Measurements from ENCODE around the gene TTYH3.

DNA sequence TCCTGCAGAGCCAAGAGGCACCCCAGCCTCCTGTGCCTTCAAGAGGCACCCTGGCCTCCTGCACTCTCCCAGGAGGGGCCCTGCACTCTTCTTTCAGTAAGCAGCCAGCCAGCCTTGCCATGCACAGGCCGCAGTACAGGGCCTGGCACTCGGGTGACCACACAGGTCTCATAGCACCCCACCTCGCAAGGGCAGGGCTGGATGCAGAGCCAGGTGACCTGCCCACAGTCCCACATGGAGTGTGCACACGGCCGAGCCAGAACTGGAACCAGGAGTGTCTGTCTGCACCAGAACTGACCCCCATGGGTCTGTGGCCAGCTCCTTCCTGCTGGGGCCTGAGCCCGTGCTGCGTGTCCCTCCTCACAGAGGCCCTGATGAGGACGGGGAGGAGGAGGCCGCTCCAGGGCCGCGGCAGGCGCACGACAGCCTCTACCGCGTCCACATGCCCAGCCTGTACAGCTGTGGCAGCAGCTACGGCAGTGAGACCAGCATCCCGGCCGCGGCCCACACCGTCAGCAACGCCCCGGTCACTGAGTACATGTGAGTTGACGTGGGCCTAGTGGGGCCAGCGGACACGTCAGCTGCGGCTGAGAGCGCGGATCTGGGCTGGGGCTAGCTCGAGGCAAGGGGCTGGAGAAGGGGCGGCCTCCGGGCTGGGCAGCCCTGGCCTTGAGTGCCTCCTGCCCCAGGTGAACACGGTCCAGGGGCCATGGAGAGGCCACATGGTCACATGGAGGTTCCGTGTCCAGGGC is 26.3 kb downstream of the TTYH3 start:
- TF ChIP-seq, protein P1, sequence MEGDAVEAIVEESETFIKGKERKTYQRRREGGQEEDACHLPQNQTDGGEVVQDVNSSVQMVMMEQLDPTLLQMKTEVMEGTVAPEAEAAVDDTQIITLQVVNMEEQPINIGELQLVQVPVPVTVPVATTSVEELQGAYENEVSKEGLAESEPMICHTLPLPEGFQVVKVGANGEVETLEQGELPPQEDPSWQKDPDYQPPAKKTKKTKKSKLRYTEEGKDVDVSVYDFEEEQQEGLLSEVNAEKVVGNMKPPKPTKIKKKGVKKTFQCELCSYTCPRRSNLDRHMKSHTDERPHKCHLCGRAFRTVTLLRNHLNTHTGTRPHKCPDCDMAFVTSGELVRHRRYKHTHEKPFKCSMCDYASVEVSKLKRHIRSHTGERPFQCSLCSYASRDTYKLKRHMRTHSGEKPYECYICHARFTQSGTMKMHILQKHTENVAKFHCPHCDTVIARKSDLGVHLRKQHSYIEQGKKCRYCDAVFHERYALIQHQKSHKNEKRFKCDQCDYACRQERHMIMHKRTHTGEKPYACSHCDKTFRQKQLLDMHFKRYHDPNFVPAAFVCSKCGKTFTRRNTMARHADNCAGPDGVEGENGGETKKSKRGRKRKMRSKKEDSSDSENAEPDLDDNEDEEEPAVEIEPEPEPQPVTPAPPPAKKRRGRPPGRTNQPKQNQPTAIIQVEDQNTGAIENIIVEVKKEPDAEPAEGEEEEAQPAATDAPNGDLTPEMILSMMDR (IDR thresholded peaks at IDR 0.05) = no peak
- TF ChIP-seq POLR2A (IDR thresholded peaks at IDR 0.05) = no peak

Data from thyroid gland (tissue), 4 donors.